Measurements from ENCODE around the gene MEIS3. TPM values are rescaled to one million over a fixed set of nuclear protein-coding genes. Genes with fewer than 3 reads are reported as not detected.
"Not testable (repeated sequence)": the region's sequence is repeated elsewhere in the genome, so short reads cannot be mapped to it uniquely, and the experiment has no call there.

MEIS3 gene
- total RNA-seq, 1 experiment from 2014 or later, result 114 TPM

DNA sequence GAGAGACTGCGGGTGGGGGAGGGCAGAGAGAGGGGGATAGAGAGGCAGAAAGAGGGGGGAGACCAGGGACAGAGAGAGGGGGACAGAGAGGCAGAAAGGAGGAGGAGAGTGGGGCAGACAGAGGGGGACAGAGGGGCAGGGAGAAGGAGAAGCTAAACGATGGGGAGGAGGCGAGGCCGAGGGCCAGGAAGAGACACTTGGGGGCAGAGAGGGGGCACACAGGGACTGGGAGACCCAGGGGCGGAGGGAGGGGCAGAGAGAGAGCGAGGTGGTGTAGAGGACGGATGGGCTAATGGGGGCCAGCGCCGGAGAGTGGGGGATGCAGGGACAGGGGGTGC lies 666 bp downstream of the MEIS3 start:
- DNase-seq (ENCODE audit: low spot score), result no peak
- in situ Hi-C loops (cut with HindIII; ENCODE audit: low sequenced_read_pairs), result no loop called here

DNA sequence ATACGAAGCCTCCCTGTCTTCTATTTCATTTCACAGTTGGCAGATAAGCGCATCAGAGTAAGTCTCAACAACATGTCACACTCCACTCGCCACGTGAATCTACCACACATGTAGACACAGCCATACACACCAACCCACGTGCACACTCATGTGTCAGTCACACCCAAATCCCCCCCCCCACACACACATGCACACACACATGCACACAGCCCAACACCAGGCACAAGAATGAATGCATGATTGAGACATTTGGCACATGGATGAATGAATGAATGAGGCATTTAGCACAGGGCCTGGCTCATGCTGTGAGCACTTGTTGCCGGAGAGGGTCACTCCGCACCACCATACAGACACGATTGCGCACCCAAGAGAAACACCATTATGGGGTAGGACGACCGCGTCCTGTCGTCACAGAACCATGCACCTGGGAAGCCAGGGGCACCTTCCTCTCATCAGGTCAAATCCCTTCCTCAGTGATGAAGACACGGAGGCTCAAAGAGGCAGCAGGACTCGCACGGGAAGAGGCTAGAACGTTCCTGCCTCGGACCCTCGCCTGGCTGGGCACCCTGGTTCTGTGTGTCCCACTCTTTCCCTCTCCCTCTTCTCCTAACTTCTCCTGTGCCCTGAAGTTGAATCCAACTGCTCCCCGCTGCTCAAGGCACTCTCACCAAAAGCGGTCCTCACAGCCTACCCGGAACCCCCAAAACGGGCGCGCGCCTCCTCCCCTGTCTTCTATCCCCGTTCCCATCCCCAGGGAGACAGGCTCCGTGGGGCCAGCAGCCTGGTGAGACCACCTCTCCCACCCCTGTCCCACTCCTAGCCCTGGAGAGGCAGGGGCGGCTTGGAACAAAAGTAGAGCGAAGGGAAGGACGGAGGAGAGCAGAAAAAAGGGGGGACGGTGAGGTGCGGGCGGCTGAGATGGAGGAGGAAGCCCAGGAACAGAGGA lies 1.3 kb downstream of the MEIS3 start:
- DNase-seq (ENCODE audit: low spot score), result peak; percentile 28
- in situ Hi-C loops (cut with HindIII; ENCODE audit: low sequenced_read_pairs), result no loop called here

DNA sequence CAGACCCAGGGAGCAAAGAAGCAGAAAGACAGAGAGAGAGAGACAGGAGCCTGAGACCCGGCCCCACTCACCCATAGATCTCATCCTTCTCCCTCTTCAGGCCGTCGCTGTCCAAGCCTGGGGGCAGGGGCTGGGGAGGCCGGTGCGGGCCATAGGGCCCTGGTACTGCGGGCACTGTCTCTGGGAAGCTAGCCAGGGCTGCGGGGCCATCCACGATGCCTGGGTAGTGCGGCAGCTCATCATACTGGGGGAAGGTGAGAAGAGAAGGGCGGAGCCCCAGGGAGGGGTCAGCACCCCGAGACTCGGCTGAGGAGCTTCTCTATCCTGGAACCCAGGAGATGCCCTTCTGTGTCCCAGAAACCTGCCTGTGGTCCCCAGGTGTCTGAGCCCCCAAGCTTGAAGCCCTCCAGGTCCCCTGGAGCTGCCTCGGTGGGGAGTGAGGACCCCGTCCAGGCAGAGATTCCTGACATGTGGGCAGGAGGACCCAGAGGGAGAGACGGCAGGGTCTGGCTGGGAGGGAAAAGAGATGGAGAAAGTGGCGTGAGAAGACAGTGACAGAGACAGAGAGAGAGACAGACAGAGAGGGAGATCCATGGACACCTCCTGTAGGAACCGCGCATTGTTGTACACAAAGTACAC lies 2.1 kb downstream of the MEIS3 start:
- in situ Hi-C loops (cut with HindIII; ENCODE audit: low sequenced_read_pairs), result no loop called here
- no peak for DNase-seq (ENCODE audit: low spot score)

DNA sequence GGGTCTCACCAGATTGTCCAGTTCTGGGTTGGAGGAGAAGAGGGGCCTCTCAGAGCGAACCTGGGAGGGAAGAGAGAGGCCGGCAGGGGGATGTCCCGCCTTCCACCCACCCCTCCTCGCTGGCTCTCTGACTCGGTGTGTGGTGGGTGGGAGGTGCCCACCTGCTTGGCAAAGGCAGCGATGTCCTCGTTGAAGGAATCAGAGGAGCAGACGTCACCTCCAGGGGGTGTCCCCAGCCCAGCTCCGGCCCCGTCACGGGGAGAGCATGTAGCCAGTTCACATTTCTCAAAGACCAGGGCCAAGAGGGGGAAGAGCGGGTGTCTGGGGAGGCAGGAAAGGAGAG lies 2.7 kb downstream of the MEIS3 start:
- in situ Hi-C loops (cut with HindIII; ENCODE audit: low sequenced_read_pairs), result no loop called here
- no peak for DNase-seq (ENCODE audit: low spot score)

DNA sequence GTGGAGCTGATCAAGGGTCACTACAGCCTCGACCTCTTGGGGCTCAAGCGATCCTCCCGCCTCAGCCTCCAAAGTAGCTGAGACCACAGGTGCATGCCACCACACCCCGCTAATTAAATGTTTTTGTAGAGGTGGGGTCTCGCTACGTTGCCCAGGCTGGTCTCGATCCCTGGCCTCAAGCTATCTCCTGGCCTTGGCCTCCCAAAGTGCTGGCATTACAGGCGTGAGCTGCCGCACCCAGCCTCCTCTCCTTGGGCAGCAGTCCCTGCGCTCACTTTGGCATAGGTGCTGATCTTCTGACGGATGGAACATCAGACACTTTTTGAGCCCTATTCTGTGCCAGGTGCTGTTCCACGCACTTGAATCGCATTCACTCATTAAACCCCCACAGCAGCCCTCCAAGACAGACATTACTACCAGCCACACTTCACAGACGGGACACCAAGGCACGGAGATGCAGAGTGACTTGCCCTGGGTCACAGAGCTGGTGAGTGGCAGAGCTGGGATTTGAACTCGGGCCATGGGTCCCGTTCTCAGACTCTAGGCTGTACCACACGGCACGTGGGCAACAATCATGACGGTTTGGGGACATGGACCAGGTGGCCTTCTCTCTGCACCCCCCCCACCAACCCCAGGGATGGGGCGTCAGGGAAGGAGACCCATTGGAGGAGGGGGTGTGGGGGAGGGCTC lies 3.2 kb downstream of the MEIS3 start:
- in situ Hi-C loops (cut with HindIII; ENCODE audit: low sequenced_read_pairs), result no loop called here
- no peak for DNase-seq (ENCODE audit: low spot score)

DNA sequence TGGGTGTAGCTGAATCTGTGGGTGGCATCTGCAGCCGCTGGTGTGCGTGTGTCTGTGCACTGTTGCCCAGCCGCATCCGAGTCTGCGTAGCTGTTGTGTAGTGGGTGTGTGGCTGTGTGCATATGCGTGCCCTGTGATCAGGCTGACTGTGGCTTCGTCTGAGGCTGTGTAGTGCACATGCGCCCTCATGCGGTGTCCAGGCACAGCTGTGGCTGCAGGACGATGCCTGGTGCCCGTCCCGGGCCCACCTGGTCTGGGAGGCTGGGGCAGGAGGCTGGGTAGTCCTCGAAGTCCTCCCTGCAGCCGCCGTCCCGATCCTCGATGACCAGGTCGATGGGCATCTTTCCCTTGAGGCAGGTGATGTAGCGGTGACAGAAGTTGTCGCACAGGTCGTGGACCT lies 4.9 kb downstream of the MEIS3 start:
- DNase-seq (ENCODE audit: low spot score), result no peak
- in situ Hi-C loops (cut with HindIII; ENCODE audit: low sequenced_read_pairs), result no loop called here

DNA sequence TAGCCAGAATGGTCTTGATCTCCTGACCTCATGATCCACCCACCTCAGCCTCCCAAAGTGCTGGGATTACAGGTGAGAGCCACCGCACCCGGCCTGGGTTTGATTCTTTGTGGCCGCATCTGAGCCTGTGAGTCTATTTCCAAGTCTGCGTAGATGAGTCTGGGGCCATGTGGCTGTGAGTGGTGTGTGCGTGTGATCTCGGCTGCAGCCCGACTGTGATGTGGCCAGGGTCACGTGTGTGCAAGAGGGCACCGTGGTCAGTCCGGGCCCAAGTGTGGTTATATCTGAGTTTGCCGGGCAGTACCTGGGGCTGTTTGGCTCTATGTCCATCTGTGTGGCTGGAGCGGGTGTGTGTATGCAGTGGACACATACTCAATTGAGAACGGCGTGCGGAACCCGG lies 5.4 kb downstream of the MEIS3 start:
- no peak for DNase-seq (ENCODE audit: low spot score)
- in situ Hi-C loops (cut with HindIII; ENCODE audit: low sequenced_read_pairs), result no loop called here

DNA sequence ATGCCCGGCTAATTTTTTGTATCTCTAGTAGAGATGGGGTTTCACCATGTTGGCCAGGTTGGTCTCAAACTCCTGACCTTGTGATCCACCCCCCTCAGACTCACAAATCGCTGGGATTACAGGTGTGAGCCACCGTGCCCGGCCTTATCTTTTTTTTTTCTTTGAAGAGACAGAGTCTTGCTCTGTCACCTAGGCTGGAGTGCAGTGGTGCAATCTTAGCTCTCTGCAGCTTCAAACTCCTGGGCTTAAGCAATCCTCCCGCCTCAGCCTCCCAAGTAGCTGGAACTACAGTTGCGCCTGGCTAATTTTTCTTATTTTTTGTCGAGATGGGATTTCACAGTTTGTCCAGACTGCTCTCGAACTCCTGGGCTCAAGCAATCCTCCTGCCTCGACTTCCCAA lies 7.6 kb downstream of the MEIS3 start:
- DNase-seq (ENCODE audit: low spot score); in situ Hi-C loops (cut with HindIII; ENCODE audit: low sequenced_read_pairs): not testable (repeated sequence)

DNA sequence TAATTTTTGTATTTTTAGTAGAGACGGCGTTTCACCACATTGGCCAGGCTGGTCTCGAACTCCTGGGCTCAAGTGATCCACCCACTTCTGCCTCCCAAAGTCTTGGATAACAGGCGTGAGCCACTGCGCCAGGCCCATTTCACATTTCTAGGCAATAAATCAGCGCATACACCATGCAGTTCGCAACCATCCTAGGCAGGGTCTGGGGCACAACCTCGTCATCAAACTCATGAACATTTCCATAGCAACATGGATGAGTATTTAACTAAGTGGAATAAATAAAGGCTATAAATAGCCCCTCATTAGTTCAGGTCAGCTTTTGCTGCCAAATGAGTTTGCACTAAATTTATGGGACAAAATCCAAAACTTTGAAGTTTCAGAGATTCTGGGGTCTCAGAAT lies 8.2 kb downstream of the MEIS3 start:
- no peak for DNase-seq (ENCODE audit: low spot score)
- in situ Hi-C loops (cut with HindIII; ENCODE audit: low sequenced_read_pairs), result no loop called here

DNA sequence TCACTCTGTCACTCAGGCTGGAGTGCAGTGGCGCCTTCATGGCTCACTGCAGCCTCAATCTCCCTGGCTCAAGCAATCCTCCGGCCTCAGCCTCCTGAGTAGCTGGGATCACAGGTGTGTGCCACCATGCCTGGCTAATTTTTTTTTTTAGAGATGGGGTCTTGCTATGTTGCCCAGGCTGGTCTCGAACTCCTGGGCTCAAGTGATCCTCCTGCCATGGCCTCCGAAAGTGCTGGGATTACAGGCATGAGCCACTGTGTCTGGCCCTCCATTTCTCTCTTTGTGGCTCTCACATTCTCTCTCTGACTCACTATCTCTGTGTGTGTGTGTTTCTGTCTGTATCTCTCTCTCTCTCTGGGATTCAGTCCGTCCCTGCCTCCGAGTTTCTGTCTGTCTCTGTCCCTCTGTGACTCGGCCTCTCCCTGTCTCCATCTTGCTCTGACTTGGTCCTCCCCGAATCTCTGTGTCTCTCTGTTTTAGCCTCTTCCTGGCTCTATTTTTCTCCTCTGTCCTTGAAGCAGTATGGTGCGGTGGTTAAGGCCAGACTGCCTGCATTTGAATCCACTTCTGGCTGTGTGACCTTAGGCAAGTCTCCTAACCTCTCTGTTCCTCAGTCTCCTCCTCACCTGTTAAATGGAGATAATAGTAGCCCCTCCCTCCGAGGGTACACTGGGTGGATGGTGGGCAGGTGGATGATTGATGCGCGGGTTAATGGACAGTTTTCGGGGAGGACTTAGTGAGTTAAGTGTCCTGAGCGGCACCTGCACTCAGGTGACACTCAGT lies 11.0 kb downstream of the MEIS3 start:
- in situ Hi-C loops (cut with HindIII; ENCODE audit: low sequenced_read_pairs), result no loop called here
- DNase-seq (ENCODE audit: low spot score), result no peak

DNA sequence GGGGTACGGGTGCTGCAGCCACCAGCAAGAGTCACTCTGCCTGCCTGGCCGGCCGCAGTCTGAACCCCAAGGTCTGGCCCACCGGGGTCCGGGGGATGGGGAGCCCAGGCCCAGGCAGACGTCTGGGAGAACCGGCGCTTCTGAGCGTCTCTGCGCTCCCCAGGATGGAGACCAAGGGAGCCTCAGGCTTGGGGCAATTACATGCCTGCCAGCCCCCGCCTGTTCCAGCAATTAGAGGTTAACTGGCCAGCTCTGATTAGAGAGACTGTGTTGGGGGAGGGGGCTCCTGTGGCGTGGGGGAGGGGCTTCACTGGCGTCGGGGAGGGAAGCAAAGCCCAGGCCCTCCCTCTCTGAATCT lies 11.9 kb downstream of the MEIS3 start:
- DNase-seq (ENCODE audit: low spot score), result no peak

DNA sequence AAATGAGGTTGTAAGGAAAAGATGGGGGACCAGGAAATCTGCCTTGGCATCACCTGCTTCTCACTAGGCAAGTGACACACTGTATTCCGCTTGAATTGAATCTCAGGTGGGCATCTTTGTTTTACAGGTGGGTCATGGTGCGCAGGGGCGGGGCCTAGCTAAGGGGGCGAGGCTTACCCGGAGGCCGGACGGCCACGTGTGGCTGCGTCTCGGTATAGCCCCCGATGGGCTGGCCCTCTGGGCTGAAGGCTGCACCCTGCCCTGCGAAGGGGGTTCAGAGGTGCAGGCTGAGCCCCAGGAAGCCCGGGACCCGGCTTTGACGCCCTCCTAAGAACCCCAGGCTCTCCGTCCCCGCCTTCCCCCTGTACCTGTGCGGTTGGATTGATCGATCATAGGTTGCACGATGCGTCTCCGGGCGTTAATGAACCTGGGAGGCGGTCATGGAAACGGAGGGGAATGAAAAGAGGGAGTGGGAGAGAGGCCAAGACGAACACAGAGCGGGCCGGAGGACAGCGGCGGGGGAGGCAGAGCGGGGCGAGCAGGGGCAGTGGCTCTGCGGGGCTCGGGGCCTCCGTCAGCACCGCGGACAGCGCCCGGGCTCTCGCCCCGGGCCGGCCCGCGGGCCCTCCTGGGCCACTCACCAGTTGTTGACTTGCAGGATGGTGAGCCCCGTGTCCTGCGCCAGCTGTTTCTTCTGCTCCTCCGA lies 12.5 kb downstream of the MEIS3 start:
- in situ Hi-C loops (cut with HindIII; ENCODE audit: low sequenced_read_pairs), result no loop called here

More for the DNA sequence above, 11.9 kb downstream of the MEIS3 start:
- in situ Hi-C loops (cut with HindIII; ENCODE audit: low sequenced_read_pairs), result no loop called here

DNA sequence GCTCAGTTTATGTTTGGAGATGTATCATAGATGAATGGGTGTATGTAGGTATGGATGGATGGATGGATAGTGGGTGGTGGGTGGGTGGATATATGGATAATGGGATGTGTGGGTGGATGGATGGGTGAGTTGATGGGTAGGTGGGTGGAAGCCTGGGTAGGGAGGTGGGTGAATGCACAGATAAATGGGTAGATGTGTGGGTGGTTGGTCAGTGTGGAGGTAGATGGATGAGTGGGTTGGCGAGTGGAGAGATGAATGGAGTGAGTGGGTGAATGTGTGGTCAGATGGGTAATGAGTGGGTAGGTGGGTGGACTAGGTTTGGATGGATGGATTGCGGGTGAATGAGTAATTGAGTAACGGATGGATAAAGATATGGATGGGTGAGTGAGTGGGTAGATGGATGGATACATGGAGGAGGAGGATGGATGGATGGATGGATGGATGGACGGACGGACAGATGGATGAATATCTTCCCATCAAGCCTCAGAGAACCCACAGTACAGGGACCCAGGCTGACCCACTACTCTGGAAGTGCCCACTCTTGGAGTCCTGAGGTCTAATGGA lies 13.4 kb downstream of the MEIS3 start:
- no peak for DNase-seq (ENCODE audit: low spot score)
- in situ Hi-C loops (cut with HindIII; ENCODE audit: low sequenced_read_pairs), result no loop called here

More for the DNA sequence above, 12.5 kb downstream of the MEIS3 start:
- DNase-seq (ENCODE audit: low spot score), result no peak

DNA sequence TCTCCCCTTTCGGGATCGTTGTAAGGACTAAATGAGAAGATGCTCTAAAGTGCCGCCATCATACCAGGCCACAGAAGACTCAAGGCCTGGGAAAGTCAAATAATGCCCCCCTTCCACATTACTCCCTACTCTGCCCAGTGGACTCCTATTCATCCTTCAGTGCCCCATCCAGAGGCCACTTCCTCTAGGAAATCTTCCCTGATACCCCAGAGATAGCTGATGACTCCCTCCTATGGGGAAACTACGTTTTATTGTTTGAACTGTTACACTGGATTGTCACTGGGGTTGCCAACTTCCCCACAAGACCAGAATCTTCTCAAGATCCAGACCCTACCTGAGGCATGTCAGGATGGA lies 14.2 kb downstream of the MEIS3 start:
- in situ Hi-C loops (cut with HindIII; ENCODE audit: low sequenced_read_pairs), result no loop called here

DNA sequence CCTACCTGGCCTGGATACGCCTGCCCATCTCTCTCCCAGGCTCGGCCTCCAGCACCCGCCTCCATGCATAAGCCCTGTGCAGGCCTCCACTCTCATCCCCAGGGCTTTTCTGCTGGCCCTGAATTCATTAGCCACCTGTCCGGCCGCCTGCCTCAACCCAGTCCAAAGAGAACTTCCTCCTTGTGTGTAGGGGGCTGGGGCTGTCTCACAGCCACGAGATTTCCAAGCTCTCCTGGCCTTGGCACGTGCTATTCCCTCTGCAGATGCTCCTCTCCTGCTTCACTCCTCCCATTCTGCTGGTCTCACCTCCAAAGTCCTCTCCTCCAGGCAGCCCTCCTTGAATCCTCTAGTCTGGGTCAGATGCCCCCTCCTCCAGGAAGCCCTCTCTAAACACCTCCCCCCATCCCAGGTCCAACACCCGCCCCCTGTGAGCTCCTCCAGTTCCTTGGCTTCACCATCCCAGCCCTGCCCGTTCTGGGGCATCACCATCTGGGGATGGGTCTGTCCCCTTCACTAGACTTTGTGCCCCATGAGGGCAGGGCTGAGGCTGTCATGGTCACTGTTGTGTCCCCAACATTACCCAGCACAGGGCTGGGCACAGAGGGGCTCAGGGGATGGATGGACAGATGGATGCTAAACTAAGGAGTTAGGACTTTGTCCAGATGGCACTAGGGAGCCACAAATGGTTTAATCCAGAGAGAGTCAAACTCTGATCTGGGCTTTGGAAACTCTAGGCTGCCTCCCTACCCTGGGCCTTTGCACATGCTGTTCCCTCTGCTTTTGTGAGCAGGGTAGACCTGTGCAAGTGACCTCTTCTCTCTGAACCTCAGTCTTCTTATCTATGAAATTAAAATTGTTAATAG lies 14.8 kb downstream of the MEIS3 start:
- in situ Hi-C loops (cut with HindIII; ENCODE audit: low sequenced_read_pairs), result no loop called here
- no peak for DNase-seq (ENCODE audit: low spot score)

More for the DNA sequence above, 14.2 kb downstream of the MEIS3 start:
- no peak for DNase-seq (ENCODE audit: low spot score)

DNA sequence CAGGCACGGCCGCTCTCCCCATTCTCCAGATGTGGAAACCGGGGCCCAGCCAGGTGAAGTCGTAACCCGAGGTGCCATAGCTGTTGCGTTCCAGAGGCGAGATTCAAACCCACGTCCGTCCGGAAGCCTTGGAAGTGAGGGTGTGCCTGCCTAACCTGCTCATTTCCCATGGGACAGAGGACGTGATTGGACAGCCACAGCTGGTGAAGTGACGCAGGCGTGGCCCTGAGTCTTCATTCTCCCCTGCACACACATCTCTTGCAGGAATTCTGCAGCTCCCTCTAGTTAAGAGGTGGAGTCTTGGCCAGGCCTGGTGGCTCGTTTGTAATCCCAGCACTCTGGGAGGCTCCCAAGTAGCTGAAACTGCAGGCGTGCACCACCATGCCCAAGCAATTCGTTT lies 16.8 kb downstream of the MEIS3 start:
- in situ Hi-C loops (cut with HindIII; ENCODE audit: low sequenced_read_pairs), result no loop called here
- no peak for DNase-seq (ENCODE audit: low spot score)

DNA sequence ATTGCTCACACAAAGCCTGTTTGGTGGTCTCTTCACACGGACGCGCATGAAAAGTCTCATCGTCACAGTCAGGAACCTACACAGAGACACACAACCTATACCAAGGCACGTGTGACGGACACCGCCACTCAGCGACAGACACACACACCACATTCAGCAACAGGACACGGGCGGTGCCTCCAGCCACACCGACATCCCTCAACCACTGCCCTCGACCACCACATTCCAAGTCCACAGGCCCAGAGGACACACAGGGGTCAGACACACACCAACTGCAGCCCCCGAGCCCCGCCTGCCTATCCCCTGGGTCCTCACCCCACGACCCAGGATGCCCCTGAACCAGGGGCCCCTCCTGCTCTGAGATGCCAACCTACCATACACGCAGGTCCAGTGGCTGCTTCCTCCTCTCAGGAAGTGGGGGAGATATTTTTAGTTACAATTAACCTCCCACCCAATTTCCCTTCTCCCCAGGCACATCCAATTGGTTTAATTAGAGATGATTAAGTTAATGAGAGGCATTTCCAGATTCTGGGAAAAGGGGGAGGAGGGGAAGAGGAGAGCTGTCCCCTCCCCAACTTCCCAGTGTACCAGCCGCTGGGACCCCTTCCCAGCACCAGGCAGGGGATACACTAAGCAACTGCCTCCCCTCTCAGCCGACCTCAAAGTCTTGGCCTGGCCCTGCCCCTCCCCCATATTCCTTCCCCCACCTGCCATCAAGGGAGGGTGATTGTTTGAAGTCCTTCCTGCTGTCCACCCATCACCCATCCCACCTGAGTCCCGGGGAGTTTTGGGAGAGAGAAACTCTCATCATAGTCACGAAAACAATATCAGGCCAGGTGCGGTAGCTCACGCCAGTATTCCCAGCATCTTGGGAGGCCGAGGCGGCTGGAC lies 20.4 kb downstream of the MEIS3 start:
- no peak for DNase-seq (ENCODE audit: low spot score)
- in situ Hi-C loops (cut with HindIII; ENCODE audit: low sequenced_read_pairs), result no loop called here
